NCI-H2196 treated with DMSO at 0.1 percent for 48 hours (cell line): ENCODE data around the gene C1QTNF6.

Experiments used
- DNase-seq: peaks from one replicate; lab custom pipeline; 2025; ENCODE audit not compliant: unreplicated experiment; lab: John Stamatoyannopoulos, UW

Gene C1QTNF6

DNA sequence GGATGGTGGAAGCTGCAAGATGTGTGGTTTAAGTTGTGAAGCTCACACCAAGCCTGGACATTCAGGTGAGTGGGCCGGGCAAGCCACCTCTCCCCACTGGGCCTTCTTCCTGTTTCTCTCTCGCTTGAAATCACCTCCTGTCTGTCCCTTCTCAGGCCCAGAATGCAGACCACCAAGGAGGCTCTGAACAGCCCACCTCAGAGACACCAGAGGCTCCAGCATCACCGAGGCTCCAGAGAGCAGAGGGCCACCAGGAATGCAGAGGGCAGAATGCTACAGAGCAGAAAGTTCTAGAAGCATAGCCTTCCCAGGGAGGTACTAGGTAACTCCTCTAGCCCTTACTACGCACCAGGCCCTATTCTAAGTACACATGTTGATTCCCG lies 23.6 kb downstream of the C1QTNF6 start:
- no peak for DNase-seq

DNA sequence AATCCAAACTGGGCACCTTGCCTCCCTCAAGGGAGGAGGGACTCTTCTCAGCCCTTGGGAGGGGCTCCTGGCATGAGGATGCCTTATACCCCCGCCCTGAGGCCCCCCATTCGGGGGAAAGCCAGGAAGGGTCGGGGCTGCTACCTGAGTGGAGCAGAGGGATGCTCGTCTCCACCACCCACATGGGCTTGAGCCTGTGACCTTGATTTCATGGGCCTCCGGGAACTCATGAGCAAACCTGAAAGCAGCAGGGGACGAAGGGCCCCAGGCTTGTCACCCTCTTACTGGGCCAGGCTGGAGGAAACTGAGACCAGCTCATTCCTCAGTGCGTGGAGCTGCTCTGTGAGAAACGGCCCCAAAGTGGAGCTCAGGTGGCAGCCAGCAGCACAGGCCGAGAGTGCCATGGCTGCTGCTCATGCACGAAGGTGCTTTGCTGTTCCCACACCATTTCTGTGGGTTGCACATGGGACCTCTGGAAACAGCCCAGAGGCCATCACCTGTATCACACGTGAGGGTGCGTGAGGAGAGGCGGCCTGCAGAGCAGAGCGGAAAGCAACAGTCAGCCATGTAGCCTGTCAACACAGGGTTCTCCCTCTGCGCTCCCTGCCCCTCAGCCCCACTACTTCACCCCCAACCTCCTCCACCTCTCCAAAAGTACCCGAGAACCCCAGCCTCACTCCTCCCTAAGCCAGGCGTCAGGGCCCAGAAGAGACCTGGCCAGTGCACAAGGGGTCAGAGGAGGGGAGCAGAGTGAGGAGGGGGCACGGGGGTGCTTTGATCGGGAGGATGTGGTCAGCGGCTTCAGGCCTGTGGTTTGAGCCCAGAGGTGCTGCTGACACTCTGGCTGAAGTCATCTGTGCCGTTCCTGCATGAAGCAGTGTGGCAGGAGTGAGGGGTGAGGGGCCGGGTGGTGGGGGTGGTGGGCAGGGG lies 24.2 kb downstream of the C1QTNF6 start:
- no peak for DNase-seq

DNA sequence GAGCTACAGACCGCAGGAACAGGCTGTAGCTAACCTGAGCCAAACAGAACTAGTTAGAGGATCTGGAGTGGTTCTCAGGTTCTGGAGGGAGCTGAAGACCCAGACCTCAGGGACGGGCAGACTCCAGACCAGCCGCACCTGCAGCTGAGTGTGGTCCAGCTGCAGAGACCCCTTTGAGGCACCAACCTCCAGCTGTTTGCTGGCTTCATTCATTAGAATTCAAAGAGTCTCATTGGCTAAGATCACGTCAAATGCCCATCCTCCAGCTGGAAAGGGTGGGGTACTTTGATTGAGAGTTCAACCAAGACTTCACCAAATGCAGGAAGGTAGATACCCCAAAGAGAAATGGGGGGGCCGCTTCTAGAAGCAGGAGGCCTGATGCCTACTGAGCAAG lies 25.0 kb downstream of the C1QTNF6 start:
- DNase-seq, result no peak

DNA sequence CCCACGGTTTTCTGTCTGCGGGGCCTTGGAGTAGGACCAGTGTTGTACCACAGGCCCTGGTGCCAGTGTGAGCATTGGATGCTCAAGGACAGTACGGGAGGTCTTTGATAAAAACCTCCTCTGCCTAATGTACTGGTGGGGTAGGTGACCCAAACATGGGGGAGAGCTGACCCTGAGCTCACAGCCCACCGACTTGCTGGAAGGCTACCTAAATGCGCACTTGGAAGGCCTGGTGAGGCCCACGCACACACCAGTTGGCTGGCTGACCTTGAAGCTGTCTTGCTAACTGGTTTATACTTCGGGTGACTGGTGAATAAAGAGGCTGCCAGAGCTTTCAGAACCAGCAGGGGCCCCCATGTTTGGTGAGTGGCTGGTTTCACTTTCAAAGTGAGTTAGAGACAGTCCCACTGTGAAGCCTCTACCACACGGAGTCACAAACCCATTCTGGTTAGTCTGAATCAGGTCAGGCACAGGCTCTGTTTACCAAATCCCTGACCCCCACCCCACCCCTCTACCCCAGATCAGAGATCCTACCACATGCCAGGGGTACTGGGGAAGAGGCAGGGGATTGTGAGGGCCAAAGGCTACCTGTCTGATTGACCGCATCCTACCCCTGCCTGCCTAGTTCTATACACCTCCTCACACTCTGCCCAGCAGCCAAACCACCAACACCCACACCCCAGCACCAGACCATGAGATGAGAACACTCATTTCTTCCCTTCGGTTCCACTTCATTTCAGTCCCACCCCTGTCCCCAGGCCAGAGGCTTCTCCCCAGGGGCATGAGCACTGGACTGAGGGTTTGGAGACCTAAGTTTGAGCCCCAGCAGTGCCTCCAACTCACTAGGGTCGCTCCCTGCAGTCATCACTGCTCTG lies 25.6 kb downstream of the C1QTNF6 start:
- DNase-seq, result no peak

DNA sequence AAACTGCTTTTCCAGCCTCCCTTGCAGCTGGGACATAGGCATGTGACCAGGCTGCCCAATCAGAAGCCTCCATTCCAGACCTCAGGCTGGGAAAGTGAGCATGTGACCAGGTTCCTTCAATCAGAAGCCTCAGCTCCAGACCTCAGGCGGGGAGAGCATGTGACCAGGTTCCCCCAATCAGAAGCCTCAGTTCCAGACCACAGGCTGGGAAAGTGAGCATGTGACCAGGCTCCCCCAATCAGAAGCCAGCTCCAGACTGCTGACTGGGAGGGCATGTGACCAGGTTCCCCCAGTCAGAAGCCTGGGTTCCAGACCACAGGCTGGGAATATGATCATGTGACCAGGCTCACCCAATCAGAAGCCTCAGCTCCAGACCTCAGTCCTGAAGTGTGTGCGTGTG lies 26.6 kb downstream of the C1QTNF6 start:
- DNase-seq, result no peak

DNA sequence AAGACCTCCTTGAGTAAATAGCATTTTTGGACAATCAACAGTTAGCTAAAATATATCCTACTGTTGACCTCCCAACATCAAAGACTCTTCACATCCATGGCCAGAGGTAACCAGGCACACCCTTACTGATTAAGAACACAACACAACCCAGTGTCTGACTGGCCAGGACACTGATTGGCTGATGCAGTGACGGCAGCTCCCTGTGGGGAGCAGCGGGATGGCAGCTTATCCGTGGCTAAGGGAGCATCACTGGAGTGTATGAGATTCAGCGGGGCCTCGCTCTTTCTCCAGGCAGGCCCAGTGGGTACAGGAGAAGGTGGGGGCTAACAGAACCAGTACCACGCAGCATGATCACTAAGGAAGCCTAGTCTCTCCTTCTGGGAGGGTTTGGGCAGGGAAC lies 28.0 kb downstream of the C1QTNF6 start:
- DNase-seq, result no peak

DNA sequence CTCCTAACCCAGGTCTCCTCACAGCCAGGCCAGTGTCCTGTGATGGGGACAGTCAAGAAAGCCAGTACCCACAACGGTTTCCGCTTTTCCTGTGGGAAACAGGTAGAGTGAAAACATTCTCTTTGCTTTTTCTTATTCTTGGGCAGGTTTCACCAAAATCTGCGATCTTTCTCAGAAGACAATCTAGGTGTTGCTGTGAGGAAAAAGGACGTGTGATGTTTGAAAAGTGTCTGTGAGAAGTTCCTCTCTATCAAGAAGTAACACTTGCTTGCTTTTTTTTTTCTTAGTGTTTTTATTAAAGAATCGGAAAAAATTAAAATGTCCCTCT lies 29.1 kb downstream of the C1QTNF6 start:
- DNase-seq, result no peak

DNA sequence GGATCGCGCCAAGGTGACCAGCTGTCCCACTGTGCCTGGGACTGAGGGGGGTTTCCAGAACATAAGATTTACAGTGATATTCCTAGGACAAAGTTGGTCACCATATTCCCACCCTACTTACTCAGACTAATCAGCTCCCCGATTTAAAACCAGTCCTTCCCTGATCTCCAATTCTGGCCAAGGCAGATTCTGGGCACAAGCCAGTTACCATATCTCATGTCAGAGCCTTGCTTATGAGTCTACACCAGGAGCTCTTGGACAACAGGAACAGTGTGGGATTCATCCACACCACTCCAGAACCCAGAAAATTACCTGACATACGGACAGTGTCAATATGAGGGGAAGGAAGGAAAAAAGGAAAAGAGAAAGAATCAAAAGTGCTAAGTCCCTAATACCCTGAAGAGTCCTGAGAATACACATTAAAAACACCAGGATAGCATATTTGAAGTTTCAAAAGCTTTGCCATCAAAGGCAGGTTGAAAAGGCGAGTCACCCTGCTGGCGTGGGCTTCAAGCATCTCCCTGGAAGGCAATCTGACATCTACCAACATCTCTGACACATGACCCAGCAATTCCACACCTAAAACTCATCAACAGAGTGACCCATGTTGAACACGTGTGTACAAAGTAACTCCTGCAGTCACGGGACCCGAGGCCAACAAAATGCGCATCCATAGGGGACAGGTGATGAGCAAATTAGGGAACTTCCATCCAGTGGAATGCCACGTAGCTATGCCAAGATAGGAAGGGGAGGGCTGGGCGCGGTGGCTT lies 30.3 kb downstream of the C1QTNF6 start:
- no peak for DNase-seq

DNA sequence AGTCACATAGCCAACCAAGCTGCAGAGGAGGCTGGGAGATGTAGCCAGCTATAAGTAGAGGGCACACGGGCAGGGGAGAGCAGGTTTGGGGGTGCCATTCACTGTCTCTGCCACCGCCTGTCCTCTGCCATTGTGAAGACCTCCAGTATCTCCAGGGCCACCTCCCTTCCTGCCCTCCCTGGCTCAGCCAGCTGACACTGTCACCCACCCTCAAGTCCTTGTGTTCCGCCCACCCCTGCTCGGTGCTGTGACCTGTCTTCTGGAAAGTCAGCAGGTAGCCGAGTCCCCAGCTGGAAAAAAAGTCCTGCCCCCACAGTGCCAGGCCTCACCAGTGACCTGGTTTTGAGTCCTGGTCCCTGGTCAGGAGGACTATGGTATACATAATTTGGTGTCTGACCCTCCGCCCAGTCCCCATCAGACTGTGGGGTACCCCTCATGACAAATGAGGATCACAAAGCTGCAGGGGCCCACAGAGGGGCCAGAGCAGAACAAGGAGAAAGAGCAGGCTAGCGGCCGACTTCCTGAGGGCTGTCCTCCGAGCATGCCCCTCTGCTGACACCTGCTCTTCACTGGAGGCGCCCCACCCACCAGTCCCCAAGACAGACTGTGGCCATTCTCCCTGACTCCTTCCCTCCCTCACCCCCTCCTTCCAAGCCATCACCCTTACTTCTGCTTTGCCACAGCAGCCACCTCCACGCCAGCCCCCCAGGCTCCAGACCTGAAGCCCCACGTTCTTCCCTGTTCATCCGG lies 31.2 kb downstream of the C1QTNF6 start:
- no peak for DNase-seq

DNA sequence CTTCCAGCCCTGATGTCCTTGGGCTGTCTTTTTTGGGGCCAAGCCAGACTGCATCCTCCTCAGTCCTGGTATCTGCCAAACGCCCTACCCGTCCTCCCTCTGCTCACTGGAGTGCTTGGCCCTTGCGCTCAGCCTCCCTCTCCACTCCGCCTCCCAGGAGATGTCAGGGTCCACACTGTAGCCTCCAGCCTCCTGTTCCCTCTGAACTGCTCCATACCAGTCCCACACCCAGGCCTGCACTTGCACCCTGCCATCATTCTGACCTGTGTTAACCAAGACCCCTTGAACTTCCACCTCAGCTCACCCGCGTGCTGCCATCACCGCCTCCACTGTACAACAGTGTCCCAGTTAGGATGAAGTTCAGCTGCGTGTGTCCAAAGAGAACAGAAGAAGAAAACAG lies 32.1 kb downstream of the C1QTNF6 start:
- no peak for DNase-seq

DNA sequence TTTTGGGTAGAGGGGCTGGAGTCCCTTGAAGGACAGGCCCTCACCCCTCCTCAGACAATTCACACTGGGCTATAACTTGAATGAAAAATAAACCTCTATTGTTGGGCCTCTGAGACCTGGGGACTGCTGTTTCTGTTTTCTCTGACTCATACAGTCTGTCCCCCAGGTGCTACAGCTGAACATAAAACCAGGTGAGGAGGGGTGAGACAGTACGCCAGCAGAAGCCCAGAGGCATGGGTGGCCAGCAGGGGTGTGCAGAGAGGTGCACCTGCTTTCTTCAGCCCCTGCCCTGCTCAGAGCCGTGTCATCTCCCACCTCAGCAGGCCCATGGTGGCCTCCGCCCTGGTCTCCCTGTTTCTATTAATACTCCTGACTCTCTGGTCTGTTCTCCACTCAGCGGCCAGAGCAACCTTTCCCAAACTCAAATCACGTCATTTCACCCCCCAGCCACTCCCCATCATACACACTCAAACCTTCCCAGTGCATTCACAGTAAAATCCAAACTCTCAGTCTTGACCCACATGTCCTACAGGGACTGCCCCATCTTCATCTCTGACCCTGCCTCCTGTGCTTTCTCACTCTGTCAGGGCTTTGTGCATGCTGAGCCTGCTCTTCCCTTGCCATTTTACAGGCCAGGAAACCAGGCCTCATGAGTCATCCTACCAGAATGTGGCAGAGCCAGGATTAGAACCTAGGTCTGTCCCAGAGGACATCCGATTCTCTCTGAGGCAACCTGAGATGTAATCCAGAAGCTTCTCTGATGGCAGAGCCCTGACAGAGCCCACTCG lies 32.9 kb downstream of the C1QTNF6 start:
- no peak for DNase-seq

DNA sequence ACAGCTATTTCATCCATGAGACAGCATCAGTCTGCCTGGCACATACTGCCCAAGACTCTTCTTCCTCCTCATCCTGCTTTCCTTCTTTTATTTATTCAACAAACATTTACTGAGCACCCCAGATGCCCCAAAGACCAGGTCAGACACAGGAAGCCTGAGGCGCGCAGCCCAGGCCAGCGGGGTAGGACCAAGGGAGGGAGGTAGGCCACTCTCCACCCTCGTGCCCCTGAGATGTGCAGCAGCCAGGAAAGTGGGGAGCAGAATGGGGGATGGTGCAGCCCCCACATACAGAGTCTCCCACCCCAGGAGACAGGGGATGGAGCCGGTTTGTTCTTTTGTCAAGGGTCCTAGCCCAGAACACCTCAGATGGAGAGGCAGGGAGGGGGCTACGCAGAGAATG lies 34.1 kb downstream of the C1QTNF6 start:
- no peak for DNase-seq

DNA sequence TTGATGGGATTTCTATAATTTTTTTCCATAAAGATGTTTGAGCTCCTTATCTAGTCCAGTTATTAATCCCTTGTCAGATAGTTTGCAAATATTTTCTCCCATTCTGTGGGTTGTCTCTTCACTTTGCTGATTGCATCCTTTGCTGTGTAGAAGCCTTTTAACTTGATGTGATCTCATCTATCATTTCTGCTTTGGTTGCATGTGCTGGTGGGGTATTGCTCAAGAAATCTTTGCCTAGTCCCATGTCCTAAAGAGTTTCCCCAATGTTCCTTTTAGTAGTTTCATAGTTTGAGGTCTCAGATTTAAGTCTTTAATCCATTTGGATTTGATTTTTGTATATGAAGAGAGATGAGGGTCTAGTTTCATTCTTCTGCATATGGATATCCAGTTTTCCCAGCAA lies 36.6 kb downstream of the C1QTNF6 start:
- no peak for DNase-seq

DNA sequence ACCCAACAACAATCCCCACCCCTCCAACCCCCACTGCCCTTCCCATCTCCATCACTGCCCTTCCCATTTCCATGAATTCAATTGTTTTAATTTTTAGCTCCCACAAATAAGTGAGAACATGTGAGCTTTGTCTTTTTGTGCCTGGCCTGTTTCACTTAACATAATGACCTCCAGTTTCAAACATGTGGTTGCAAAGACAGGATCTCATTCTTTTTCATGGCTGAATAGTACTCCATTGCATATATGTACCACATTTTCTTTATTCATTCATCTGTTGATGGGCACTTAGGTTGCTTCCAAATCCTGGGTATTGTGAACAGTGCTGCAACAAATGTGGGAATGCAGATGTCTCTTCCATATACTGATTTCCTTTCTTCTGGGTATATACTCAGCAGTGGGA lies 37.3 kb downstream of the C1QTNF6 start:
- DNase-seq, result no peak

DNA sequence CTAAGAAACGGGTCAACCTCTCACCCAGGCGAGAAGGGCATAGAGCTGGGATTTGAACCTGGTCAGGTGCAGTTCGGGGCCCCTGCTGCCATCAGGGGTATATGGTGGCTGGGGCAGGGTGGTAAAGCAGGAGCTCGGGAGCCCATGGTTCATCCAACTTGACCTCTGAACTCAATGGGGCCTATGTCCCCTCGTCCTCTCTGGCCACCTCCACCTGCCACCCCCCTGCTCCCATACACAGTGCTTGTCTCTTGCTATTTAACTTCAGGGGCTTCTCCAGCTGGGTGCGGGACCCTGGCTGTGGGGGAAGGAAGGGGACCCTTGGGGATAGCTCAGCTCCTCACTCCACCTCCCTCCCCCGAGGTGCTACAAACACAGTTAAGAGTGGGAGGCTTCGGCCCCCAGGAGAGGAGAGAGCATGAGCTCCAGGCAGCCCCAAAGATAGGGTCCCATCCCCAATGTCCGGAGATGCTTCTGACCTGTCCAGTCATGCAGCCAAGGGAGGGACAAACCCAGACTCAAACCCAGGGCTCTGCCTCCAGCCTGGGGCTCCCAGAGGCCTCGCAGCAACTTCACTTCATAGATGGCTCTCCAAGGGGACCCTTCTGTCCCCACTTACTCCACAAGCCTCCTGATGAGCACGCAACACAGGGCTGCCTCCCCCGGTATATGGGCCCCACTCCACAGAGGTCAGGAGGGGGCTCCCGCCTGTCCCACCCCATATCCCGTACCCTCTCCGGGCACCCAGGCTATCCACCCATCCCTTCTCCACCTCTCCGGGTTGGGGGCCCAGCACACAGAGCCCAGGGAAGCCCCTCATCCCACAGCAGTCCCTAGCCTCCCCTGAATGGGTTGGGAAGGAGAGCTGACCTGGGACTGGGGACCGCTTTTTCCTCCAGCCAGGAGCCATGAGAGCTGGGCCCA lies 39.0 kb downstream of the C1QTNF6 start:
- no peak for DNase-seq

DNA sequence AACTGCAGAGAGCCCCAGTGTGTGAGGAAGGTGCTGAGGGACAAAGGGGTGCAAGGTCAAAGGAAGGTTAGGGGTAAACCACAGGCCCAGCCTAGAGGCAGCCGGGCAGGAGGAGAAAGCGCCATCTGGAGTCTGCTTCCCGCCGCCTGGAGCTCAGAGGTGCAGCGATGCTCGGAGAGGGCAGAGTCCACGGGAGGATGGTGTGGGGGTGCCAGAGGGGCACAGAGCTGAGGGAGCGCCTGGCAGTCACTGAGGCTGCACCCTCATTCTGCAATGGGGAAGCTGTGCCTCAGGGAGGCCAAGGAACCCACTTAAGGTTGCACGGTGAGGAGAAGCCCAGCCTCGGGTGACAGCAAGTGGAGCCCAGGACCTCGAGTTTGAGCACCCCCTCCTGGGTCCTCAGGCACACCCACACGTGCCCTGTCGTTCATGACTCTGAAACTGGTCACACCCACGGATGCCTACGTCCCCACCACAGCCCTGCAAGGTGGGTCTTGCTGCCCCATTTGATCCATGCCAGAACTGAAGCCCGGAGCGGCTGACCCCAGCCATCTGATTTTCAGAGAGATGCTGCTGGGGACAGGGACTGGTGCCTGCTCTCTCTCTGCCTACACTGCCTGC lies 39.9 kb downstream of the C1QTNF6 start:
- no peak for DNase-seq

DNA sequence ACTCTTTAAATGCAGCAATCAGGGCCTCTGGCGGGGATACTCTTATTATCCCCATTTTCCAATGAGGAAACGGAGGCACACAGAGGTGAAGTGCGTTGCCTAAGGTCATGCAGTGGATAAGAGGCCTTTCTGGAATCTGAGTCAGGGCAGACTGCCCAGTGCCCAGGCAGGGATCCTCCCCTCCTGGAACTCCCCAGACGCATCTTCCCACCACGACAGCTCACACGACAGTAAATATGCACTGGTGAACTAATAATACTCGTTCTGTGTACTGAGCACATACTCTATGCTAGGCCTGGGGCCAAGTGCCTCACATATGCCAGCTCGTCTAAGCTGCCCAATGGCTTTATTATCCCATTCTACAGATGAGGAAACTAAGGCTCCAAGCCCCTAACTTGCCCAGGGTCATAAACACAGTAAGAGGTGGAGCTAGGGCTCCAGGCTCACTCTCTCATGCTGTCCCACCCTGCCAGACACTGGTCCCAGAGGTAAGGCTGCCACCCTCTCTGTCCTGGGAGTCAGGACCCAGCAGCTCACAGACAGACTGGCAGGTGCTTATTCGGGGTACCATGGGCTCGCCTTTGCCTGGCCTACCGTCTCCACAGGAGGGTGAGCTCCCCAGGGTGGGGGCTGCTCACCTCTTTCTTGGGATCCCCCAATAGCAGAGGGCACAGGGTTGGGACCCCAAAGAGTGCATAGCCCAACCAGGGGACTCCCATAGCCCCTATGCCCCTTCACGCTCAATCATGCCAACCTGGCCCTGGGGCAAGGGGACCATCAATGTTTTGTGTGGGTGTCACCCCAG lies 40.7 kb downstream of the C1QTNF6 start:
- DNase-seq, result no peak
